CD14-positive monocyte (primary cell): Measurements from ENCODE around the gene OXER1. TPM values are rescaled to one million over a fixed set of nuclear protein-coding genes. Genes with fewer than 3 reads are reported as not detected.

Source experiments
- DNase-seq, 3 donors: peaks; one replicate each; pipeline ENCODE4 v3.0.0-alpha.2; 2011 to 2022
- H2AFZ ChIP-seq: 2 replicates; pipeline ENCODE4 v1.6.0; 2012; ENCODE audit warnings: mild to moderate bottlenecking, low read depth, low read length, inconsistent platforms; ENCODE audit not compliant: insufficient read depth, poor library complexity, severe bottlenecking
- H3K27ac ChIP-seq, 2 donors: 1 replicate in 1 of 2; 2 replicates in 1 of 2; pipeline ENCODE4 v1.5.1; 2012 to 2013; ENCODE audit warnings: low read length in 2 of 2, control low read depth in 1 of 2, inconsistent platforms in 1 of 2, low read depth in 1 of 2, mild to moderate bottlenecking in 1 of 2
- H3K27me3 ChIP-seq, 2 donors: one replicate each; pipeline versions ENCODE4 v1.6.0 to v1.6.1; 2011 to 2013; ENCODE audit warnings: low read length in 2 of 2; ENCODE audit not compliant: control insufficient read depth in 2 of 2, insufficient read depth in 2 of 2
- H3K36me3 ChIP-seq, 2 donors: replicated peaks in 1 of 2; 1 replicate in 1 of 2; 2 replicates in 1 of 2; pipeline versions ENCODE4 v1.5.1 to v1.6.1; 2012 to 2013; ENCODE audit warnings: low read length in 2 of 2, control low read depth in 1 of 2, inconsistent platforms in 1 of 2, mild to moderate bottlenecking in 1 of 2; ENCODE audit not compliant: insufficient read depth in 2 of 2, control insufficient read depth in 1 of 2
- H3K4me1 ChIP-seq, 2 donors: 1 replicate in 1 of 2; 2 replicates in 1 of 2; pipeline versions ENCODE4 v1.5.1 to v1.6.1; 2012 to 2013; ENCODE audit warnings: low read length in 2 of 2, control low read depth in 1 of 2, inconsistent platforms in 1 of 2, mild to moderate bottlenecking in 1 of 2, moderate library complexity in 1 of 2; ENCODE audit not compliant: insufficient read depth in 2 of 2, control insufficient read depth in 1 of 2
- H3K4me2 ChIP-seq: replicated peaks from 2 replicates; pipeline ENCODE3; 2012; ENCODE audit warnings: low read length, moderate library complexity, mild to moderate bottlenecking; ENCODE audit not compliant: poor library complexity, severe bottlenecking; ENCODE audit errors: extremely low read depth
- H3K4me3 ChIP-seq, 3 experiments: fragments of 200-600 bp in 1 of 3; sonication (generic) in 1 of 3; replicated peaks in 1 of 3; 1 replicate in 2 of 3; 2 replicates in 1 of 3; pipeline ENCODE4 v1.5.1; 2011 to 2013; ENCODE audit warnings: low read length in 3 of 3, mild to moderate bottlenecking in 3 of 3, control low read depth in 2 of 3, low read depth in 2 of 3, inconsistent platforms in 1 of 3, moderate library complexity in 1 of 3
- H3K79me2 ChIP-seq: 2 replicates; pipeline ENCODE4 v1.6.0; 2012; ENCODE audit warnings: mild to moderate bottlenecking, control low read depth, inconsistent platforms, low read length, moderate library complexity; ENCODE audit not compliant: insufficient read depth
- H3K9ac ChIP-seq: 2 replicates; pipeline ENCODE4 v1.6.0; 2017; ENCODE audit warnings: low read length, mild to moderate bottlenecking; ENCODE audit not compliant: insufficient read depth, poor library complexity, severe bottlenecking
- H3K9me3 ChIP-seq, 2 donors: replicated peaks in 1 of 2; 1 replicate in 1 of 2; 2 replicates in 1 of 2; pipeline versions ENCODE4 v1.5.1 to v1.6.1; 2012 to 2013; ENCODE audit warnings: low read length in 2 of 2, control low read depth in 1 of 2; ENCODE audit not compliant: control insufficient read depth in 1 of 2, insufficient read depth in 1 of 2
- H4K20me1 ChIP-seq: 2 replicates; pipeline ENCODE4 v1.6.0; 2012; ENCODE audit warnings: mild to moderate bottlenecking, low read length, control low read depth, moderate library complexity; ENCODE audit not compliant: insufficient read depth
- H3K27ac Mint-ChIP-seq, 7 donors: one replicate each; pipeline ENCODE4 v1.8.0; 2020; ENCODE audit warnings: mild to moderate bottlenecking in 7 of 7, mixed read lengths in 7 of 7, moderate library complexity in 6 of 7, inconsistent platforms in 2 of 7
- H3K27me3 Mint-ChIP-seq, 3 donors: one replicate each; pipeline ENCODE4 v1.8.0; 2021 to 2022; ENCODE audit warnings: low read depth in 3 of 3, mild to moderate bottlenecking in 3 of 3, mixed read lengths in 3 of 3, moderate library complexity in 3 of 3, inconsistent platforms in 1 of 3
- H3K36me3 Mint-ChIP-seq, 2 donors: one replicate each; pipeline ENCODE4 v1.8.0; 2020; ENCODE audit warnings: mixed read lengths in 2 of 2, inconsistent platforms in 1 of 2, mild to moderate bottlenecking in 1 of 2
- H3K4me1 Mint-ChIP-seq: one replicate; pipeline ENCODE4 v1.8.0; 2020; ENCODE audit warnings: mild to moderate bottlenecking, mixed read lengths
- H3K4me3 Mint-ChIP-seq, 2 donors: one replicate each; pipeline ENCODE4 v1.8.0; 2020; ENCODE audit warnings: mild to moderate bottlenecking in 2 of 2, mixed read lengths in 2 of 2, moderate library complexity in 1 of 2
- H3K9me3 Mint-ChIP-seq, 7 donors: one replicate each; pipeline ENCODE4 v1.8.0; 2020 to 2022; ENCODE audit warnings: mixed read lengths in 7 of 7, mild to moderate bottlenecking in 6 of 7, moderate library complexity in 6 of 7, inconsistent platforms in 2 of 7
- WGBS: methylation state at CpG from one replicate; pipeline ENCODE4 v1.1.5; 2013; ENCODE audit warnings: missing lambda C conversion rate; ENCODE audit not compliant: insufficient coverage; 5-methylcytosine and 5-hydroxymethylcytosine counted together
- intact Hi-C, 2 donors: fragments of 100-400 bp; cut with micrococcal nuclease; formaldehyde crosslinking; loops; one replicate each; pipeline versions ENCODE4 v1.15.0 to v1.15.1; 2023
- polyA plus RNA-seq, 3 donors: library from polyadenylated mRNA; depleted of rRNA in 1 of 3; unstranded in 2 of 3; stranded (reverse) in 1 of 3; fragments of 300-500 nt in 2 of 3; fragments of >200 nt in 1 of 3; fragmentation: Illumina TruSeq in 2 of 3; gene quantifications; 1 replicate in 2 of 3; 2 replicates in 1 of 3; pipeline ENCODE4 v1.2.3, GENCODE V29; 2012 to 2021
- TF ChIP-seq, protein P1 (sequence below): fragments of 200-600 bp; IDR thresholded peaks from one replicate; pipeline ENCODE4 v1.8.0; 2022; ENCODE audit warnings: antibody characterized with exemption, mild to moderate bottlenecking

OXER1 gene
- polyA plus RNA-seq, 3 donors: 3.8 to 13.3 (median 5.7) TPM

- TF ChIP-seq, protein P1, sequence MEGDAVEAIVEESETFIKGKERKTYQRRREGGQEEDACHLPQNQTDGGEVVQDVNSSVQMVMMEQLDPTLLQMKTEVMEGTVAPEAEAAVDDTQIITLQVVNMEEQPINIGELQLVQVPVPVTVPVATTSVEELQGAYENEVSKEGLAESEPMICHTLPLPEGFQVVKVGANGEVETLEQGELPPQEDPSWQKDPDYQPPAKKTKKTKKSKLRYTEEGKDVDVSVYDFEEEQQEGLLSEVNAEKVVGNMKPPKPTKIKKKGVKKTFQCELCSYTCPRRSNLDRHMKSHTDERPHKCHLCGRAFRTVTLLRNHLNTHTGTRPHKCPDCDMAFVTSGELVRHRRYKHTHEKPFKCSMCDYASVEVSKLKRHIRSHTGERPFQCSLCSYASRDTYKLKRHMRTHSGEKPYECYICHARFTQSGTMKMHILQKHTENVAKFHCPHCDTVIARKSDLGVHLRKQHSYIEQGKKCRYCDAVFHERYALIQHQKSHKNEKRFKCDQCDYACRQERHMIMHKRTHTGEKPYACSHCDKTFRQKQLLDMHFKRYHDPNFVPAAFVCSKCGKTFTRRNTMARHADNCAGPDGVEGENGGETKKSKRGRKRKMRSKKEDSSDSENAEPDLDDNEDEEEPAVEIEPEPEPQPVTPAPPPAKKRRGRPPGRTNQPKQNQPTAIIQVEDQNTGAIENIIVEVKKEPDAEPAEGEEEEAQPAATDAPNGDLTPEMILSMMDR: no peak
- DNase-seq: peak; percentile 42 to 59 (median 45)
- Histone ChIP-seq H2AFZ (peak overlapping the region; percentile 98), H3K27me3 (no peaks in the 10 kb centered on the region), H3K36me3 (no peaks in the 10 kb centered on the region), H3K4me1 (peaks cover 18 to 23% of the 10 kb centered on the region in 2 donors), H3K4me2 (peak overlapping the region; percentile 88), H3K9me3 (peaks cover 18 to 24% of the 10 kb centered on the region in 2 donors), H3K27ac (peak overlapping the region; percentile 92 to 93), H3K4me3 (peak overlapping the region; percentile 42 to 79 (median 57)), H3K79me2 (no peaks in the 10 kb centered on the region), H4K20me1 (no peaks in the 10 kb centered on the region), H3K9ac (peak overlapping the region; percentile 91)
- intact Hi-C loops: loop anchor here (10.0 kb wide), 2 partner anchors 294 to 404 kb away; no protein-coding TSS in a partner anchor
- Mint-ChIP-seq H3K4me3 (peak overlapping the region; percentile 90 to 94), H3K27ac (peak overlapping the region; percentile 93 to 99 (median 97)), H3K36me3 (peaks cover 0 to 7% of the 10 kb centered on the region in 2 donors), H3K4me1 (peaks cover 36% of the 10 kb centered on the region), H3K27me3 (peaks cover 1 to 7% (median 6%) of the 10 kb centered on the region in 3 donors), H3K9me3 (peaks cover 9 to 29% (median 26%) of the 10 kb centered on the region in 7 donors)
- WGBS: 0% methylated on average over 46 of the region's 51 CpGs
Observed at GRCh38 chr2:42810971-42811811, 47.3 kb upstream of the OXER1 start.

GRCh38 chr2:42810121-42810970 is 46.4 kb upstream of the OXER1 start:
- Histone ChIP-seq H3K27me3 (no peaks in the 10 kb centered on the region), H3K4me2 (peak overlapping the region; percentile 88), H3K36me3 (no peaks in the 10 kb centered on the region), H3K9me3 (peaks cover 17% of the 10 kb centered on the region in 2 donors), H3K4me3 (peak overlapping the region; percentile 42 to 79 (median 57)), H3K9ac (peak overlapping the region; percentile 91), H2AFZ (peak overlapping the region; percentile 98), H3K27ac (peak overlapping the region; percentile 92 to 93), H4K20me1 (no peaks in the 10 kb centered on the region), H3K79me2 (no peaks in the 10 kb centered on the region), H3K4me1 (peaks cover 21 to 26% of the 10 kb centered on the region in 2 donors)
- peak; percentile 95 to 96 (median 95) for DNase-seq
- Mint-ChIP-seq H3K36me3 (peaks cover 0 to 7% of the 10 kb centered on the region in 2 donors), H3K27ac (peak overlapping the region; percentile 93 to 99 (median 97)), H3K4me1 (peaks cover 39% of the 10 kb centered on the region), H3K27me3 (peaks cover 1 to 7% (median 6%) of the 10 kb centered on the region in 3 donors), H3K4me3 (peak overlapping the region; percentile 90 to 94), H3K9me3 (peaks cover 6 to 24% (median 22%) of the 10 kb centered on the region in 7 donors)
- WGBS: under 1% methylated on average over 75 of the region's 83 CpGs
- TF ChIP-seq, protein P1: no peak
- intact Hi-C loops: loop anchor here (10.0 kb wide), 2 partner anchors 294 to 404 kb away; no protein-coding TSS in a partner anchor
